Measurements from ENCODE around the gene TPST1.

GRCh38 chr7:66331883-66332282 lies 126.7 kb downstream of the TPST1 start:
- TF ChIP-seq CTCF (IDR thresholded peaks at IDR 0.05 in 4 of 5, conservative IDR thresholded peaks at IDR 0.05 in 1 of 5) (no peak), POLR2A (IDR thresholded peaks at IDR 0.05) (no peak)
